ENCODE measurements around the gene CIROP. TPM values are rescaled to one million over a fixed set of nuclear protein-coding genes. Genes with fewer than 3 reads are reported as not detected.

Gene CIROP
- total RNA-seq, 1 experiment from 2014 or later = 0.11 TPM

- TF ChIP-seq ATF6 (CRISPR knock-in tag; IDR thresholded peaks at IDR 0.05) (no peak), CREM (CRISPR knock-in tag; IDR thresholded peaks at IDR 0.05) (no peak), USF2 (CRISPR knock-in tag; IDR thresholded peaks at IDR 0.05) (no peak), MAX (CRISPR knock-in tag; IDR thresholded peaks at IDR 0.05) (peak; percentile 81), STAT6 (CRISPR knock-in tag; conservative IDR thresholded peaks at IDR 0.05; ENCODE audit: low read depth) (no peak), MXD4 (CRISPR knock-in tag; IDR thresholded peaks at IDR 0.05; ENCODE audit: borderline replicate concordance) (no peak), FOXK1 (CRISPR knock-in tag; IDR thresholded peaks at IDR 0.05) (peak; percentile 15; the same call in 1 of the 2 replicates), NR1H2 (CRISPR knock-in tag; IDR thresholded peaks at IDR 0.05) (no peak), AR (CRISPR knock-in tag; IDR thresholded peaks at IDR 0.05) (no peak)
These were observed 10.1 kb downstream of the CIROP start, which contains the start of gene ACIN1 (continued) for GRCh38 chr14:23094666-23095195.

GRCh38 chr14:23093991-23094665, 10.7 kb downstream of the CIROP start:
- ATAC-seq = peak; percentile 56
- TF ChIP-seq ETV6 (CRISPR knock-in tag; IDR thresholded peaks at IDR 0.05) = no peak
- no peak for TF ChIP-seq ATF1 (CRISPR knock-in tag; IDR thresholded peaks at IDR 0.05)
- no peak for TF ChIP-seq CTCF (IDR thresholded peaks at IDR 0.05)
- TF ChIP-seq SMAD4 (CRISPR knock-in tag; IDR thresholded peaks at IDR 0.05) = no peak
- TF ChIP-seq CBFB (CRISPR knock-in tag; IDR thresholded peaks at IDR 0.05; ENCODE audit: low read depth) = no peak
- TF ChIP-seq EMX1 (CRISPR knock-in tag; IDR thresholded peaks at IDR 0.05) = no peak
- TF ChIP-seq ZNF532 (CRISPR knock-in tag; IDR thresholded peaks at IDR 0.05; ENCODE audit: borderline replicate concordance) = no peak
- TF ChIP-seq SMAD3 (CRISPR knock-in tag; IDR thresholded peaks at IDR 0.05; ENCODE audit: borderline replicate concordance) = no peak
- no peak for TF ChIP-seq ATF3 (CRISPR knock-in tag; conservative IDR thresholded peaks at IDR 0.05)
- no peak for TF ChIP-seq MAX (CRISPR knock-in tag; IDR thresholded peaks at IDR 0.05)

More at GRCh38 chr14:23093991-23094665, 10.7 kb downstream of the CIROP start:
- no peaks in the 10 kb centered on the region; the same call in 1 of the 2 replicates for H3K27me3 Mint-ChIP-seq (ENCODE audit: low read depth)
- ChIA-PET CTCF (interaction anchor here (0.8 to 3.3 kb wide), 26 partner anchors 9 to 286 kb away, joined by 3 to 105 read pairs (median 6); partner anchors contain the start of genes CDH24, CEBPE, CIROP and PABPN1), POLR2A (interaction anchor here (0.8 to 2.7 kb wide), 15 partner anchors 11 to 116 kb away, joined by 3 to 24 read pairs (median 7); partner anchors contain the start of genes CDH24 and SLC7A8)
- no peaks in the 10 kb centered on the region for H3K9me3 Mint-ChIP-seq
- peak; percentile 86 for DNase-seq (ENCODE audit: low spot score)
- H3K27ac Mint-ChIP-seq = no peak overlapping the region
- H3K36me3 Mint-ChIP-seq = peaks cover 57% of the 10 kb centered on the region
- H3K4me3 Mint-ChIP-seq = no peak overlapping the region
- H3K4me1 Mint-ChIP-seq = peaks cover 25% of the 10 kb centered on the region

Measured in WTC11 (cell line).